ENCODE data around the gene VWA5A. TPM values are rescaled to one million over a fixed set of nuclear protein-coding genes. Genes with fewer than 3 reads are reported as not detected.

VWA5A gene
- total RNA-seq, 2 donors from 2014 or later = 38.3 to 65.4 TPM

GRCh38 chr11:124090996-124091395 is 24.3 kb upstream of the VWA5A start:
- Histone ChIP-seq H3K27ac (ENCODE audit: low read depth, low read length) (no peak overlapping the region), H3K9ac (ENCODE audit: extremely low read depth, low read length, poor library complexity, severe bottlenecking) (no peak overlapping the region), H3K4me3 (ENCODE audit: low read length) (no peak overlapping the region), H3K36me3 (ENCODE audit: control insufficient read depth, insufficient read depth, low read length) (no peaks in the 10 kb centered on the region), H3K4me1 (ENCODE audit: control insufficient read depth, insufficient read depth, low read length) (no peaks in the 10 kb centered on the region), H3K27me3 (ENCODE audit: control insufficient read depth, insufficient read depth, low read length, poor library complexity, severe bottlenecking) (no peaks in the 10 kb centered on the region), H3K9me3 (ENCODE audit: control insufficient read depth, low read length) (no peaks in the 10 kb centered on the region)
- H3K36me3 Mint-ChIP-seq (ENCODE audit: low read depth) = no peaks in the 10 kb centered on the region
- no peak for TF ChIP-seq CTCF (conservative IDR thresholded peaks at IDR 0.05)
- H3K9me3 Mint-ChIP-seq = no peaks in the 10 kb centered on the region
- H3K27me3 Mint-ChIP-seq (ENCODE audit: insufficient read depth) = peaks cover 1% of the 10 kb centered on the region
- H3K27ac Mint-ChIP-seq = no peak overlapping the region
- H3K4me1 Mint-ChIP-seq = no peaks in the 10 kb centered on the region
- DNase-seq = no peak
- H3K4me3 Mint-ChIP-seq = no peak overlapping the region

DNA sequence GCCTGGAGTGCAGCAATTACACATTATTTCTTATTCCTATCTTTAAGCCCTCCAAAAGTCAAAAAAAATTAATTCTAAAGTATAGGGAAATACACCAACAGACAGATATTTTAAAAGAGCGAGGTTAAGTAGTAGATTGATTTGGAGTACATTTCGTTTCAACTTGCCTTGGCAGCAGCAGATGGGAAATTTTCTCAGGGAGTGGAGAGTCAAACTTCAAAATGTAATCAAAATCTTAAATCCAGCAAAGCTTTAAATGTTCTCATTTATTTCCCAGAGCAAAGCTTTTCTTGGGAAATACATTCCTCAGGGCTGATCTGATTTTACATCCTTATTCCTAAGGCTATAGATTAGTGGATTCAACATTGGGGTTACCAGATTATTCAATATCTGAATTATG is 21.9 kb upstream of the VWA5A start:
- no peak overlapping the region for H3K9ac ChIP-seq (ENCODE audit: extremely low read depth, low read length, poor library complexity, severe bottlenecking)
- no peaks in the 10 kb centered on the region for H3K9me3 ChIP-seq (ENCODE audit: control insufficient read depth, low read length)
- DNase-seq = no peak
- Mint-ChIP-seq H3K36me3 (ENCODE audit: low read depth) (no peaks in the 10 kb centered on the region), H3K27me3 (ENCODE audit: insufficient read depth) (peaks cover 1% of the 10 kb centered on the region), H3K27ac (no peak overlapping the region), H3K4me3 (no peak overlapping the region), H3K9me3 (no peaks in the 10 kb centered on the region), H3K4me1 (no peaks in the 10 kb centered on the region)
- H3K27me3 ChIP-seq (ENCODE audit: control insufficient read depth, insufficient read depth, low read length, poor library complexity, severe bottlenecking) = no peaks in the 10 kb centered on the region
- no peaks in the 10 kb centered on the region for H3K4me1 ChIP-seq (ENCODE audit: control insufficient read depth, insufficient read depth, low read length)
- no peaks in the 10 kb centered on the region for H3K36me3 ChIP-seq (ENCODE audit: control insufficient read depth, insufficient read depth, low read length)
- 93% methylated on average over 2 of the region's 2 CpGs; no CpG with 5 or more reads in 1 of the 2 experiments for WGBS, 2 experiments (ENCODE audit: insufficient coverage in 1 of 2, insufficient read length in 1 of 2)
- no peak for TF ChIP-seq CTCF (conservative IDR thresholded peaks at IDR 0.05)
- H3K27ac ChIP-seq (ENCODE audit: low read depth, low read length) = no peak overlapping the region
- H3K4me3 ChIP-seq (ENCODE audit: low read length) = no peak overlapping the region

GRCh38 chr11:124094731-124095130 is 20.5 kb upstream of the VWA5A start:
- H3K4me1 ChIP-seq (ENCODE audit: control insufficient read depth, insufficient read depth, low read length) = no peaks in the 10 kb centered on the region
- Mint-ChIP-seq H3K4me1 (no peaks in the 10 kb centered on the region), H3K4me3 (no peak overlapping the region), H3K27me3 (ENCODE audit: insufficient read depth) (peaks cover 1% of the 10 kb centered on the region), H3K36me3 (ENCODE audit: low read depth) (no peaks in the 10 kb centered on the region), H3K27ac (no peak overlapping the region), H3K9me3 (no peaks in the 10 kb centered on the region)
- no peak for TF ChIP-seq CTCF (conservative IDR thresholded peaks at IDR 0.05)
- H3K9ac ChIP-seq (ENCODE audit: extremely low read depth, low read length, poor library complexity, severe bottlenecking) = no peak overlapping the region
- H3K4me3 ChIP-seq (ENCODE audit: low read length) = no peak overlapping the region
- 67 to 75% methylated on average over 3 to 5 of the region's 5 CpGs for WGBS, 2 experiments (ENCODE audit: insufficient coverage in 1 of 2, insufficient read length in 1 of 2)
- H3K27me3 ChIP-seq (ENCODE audit: control insufficient read depth, insufficient read depth, low read length, poor library complexity, severe bottlenecking) = no peaks in the 10 kb centered on the region
- H3K9me3 ChIP-seq (ENCODE audit: control insufficient read depth, low read length) = no peaks in the 10 kb centered on the region
- DNase-seq = no peak
- no peaks in the 10 kb centered on the region for H3K36me3 ChIP-seq (ENCODE audit: control insufficient read depth, insufficient read depth, low read length)
- H3K27ac ChIP-seq (ENCODE audit: low read depth, low read length) = no peak overlapping the region
